ENCODE results near the gene DMXL1.
"Not testable (repeated sequence)": the region's sequence is repeated elsewhere in the genome, so short reads cannot be mapped to it uniquely, and the experiment has no call there.

DMXL1 gene

GRCh38 chr5:119122474-119122873, 51.6 kb downstream of the DMXL1 start:
- not testable (repeated sequence) for DNase-seq (ENCODE audit: low spot score)

DNA sequence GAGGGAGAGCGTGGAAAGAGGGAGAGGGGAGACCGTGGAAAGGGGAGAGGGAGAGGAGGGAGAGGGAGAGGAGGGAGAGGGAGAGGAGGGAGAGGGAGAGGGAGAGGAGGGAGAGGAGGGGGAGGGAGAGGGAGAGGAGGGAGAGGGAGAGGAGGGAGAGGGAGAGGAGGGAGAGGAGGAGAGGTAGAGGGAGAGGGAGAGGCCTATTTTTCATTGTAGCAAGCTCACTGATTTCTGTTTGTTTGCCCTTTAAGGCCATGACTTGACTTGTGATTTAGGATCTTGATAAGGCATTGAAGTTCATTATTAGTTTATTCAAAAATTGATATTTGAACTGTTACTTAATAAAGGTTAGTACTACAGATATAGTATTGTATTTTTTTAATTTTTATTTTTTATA, 52.4 kb downstream of the DMXL1 start:
- no peak for DNase-seq (ENCODE audit: low spot score)

DNA sequence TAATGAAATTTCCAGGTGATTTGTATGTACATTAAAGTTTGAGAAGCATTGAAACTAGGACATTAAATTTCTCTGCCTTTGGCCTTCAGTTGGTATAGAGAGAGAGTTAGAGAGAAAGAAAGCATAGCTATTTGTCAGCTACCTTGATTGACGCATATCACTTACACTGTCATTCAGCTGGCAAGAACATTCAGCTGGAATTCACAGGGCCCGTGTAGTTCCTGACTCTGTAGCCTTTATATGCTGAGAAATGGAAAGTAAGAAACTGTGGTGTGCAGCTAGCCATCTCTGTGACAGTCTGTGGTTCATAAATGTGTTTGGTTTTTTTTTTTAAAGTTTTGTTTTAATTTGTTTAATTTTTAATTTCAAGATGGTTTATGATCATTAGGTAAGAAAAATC, 58.9 kb downstream of the DMXL1 start:
- no peak for DNase-seq (ENCODE audit: low spot score)

DNA sequence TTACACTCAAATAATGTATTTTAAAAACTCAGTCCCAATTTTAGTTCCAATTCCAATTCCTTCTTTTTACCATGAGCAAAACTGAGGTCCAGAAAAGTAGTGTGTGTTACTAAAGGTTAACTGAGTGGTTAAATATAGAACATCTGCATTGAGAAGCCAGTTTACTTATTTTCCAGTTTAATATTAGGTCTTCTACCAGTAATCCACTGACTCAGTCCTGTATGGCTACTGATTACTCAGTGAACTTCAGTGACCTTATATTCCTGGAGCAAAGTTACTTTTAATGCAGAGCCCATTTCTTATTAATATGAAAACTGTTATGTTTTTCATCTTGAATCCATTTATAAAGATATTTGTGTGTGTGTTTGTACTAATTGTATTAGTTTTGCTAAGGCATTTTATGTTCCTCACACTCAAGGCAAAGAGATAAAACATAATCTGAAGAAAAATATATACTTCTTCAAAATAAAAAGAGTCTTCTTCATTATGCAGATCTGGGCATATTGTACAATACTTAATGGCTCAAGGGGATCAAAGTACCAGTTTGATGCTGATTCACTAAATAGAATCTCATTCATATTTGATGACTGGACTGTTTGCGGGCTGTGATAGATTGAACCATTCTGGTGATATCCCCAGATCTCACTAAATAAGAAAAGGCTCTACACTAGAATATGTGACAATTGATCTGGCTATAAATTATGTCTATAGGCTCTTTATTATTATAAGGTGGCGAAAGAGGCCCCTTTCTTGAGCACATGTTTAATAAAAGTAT, 60.8 kb downstream of the DMXL1 start:
- DNase-seq (ENCODE audit: low spot score), result no peak

- not testable (repeated sequence) for DNase-seq (ENCODE audit: low spot score)
These were observed 64.9 kb downstream of the DMXL1 start for GRCh38 chr5:119135743-119136142.

DNA sequence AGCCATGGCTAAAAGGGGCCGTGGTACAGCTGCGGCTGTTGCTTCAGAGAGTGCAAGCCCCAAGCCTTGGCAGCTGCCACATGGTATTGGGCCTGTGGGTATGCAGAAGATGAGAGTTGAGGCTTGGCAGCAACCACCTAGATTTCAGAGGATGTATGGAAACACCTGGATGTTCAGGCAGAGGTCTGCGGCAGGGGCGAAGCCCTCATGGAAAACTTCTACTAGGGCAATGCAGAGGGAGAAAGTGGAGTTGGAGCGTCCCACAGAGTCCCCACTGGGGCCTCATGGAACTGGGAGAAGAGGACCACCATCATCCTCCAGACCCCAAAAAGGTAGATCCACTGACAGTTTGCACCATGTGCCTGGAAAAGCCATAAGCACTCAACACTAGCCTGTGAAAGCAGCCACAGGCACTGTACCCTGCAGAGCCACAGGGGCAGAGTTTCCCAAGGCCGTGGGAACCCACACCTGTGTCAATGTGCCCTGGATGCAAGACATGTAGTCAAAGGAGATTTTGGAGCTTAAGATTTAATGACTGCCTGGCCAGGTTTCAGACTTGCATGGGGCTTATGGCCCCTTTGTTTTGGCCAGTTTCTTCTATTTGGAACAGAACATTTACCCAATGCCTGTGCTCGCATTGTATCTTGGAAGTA, 65.9 kb downstream of the DMXL1 start:
- no peak for DNase-seq (ENCODE audit: low spot score)

- DNase-seq (ENCODE audit: low spot score), result no peak
These were observed 82.7 kb downstream of the DMXL1 start for GRCh38 chr5:119153629-119154028.

GRCh38 chr5:119158144-119158543, 87.3 kb downstream of the DMXL1 start:
- no peak for DNase-seq (ENCODE audit: low spot score)

- DNase-seq (ENCODE audit: low spot score), result no peak
These were observed 90.5 kb downstream of the DMXL1 start for GRCh38 chr5:119161430-119161829.

- DNase-seq (ENCODE audit: low spot score), result no peak
These were observed 95.1 kb downstream of the DMXL1 start for GRCh38 chr5:119166026-119166425.

GRCh38 chr5:119168401-119168800, 97.5 kb downstream of the DMXL1 start:
- DNase-seq (ENCODE audit: low spot score), result no peak

DNA sequence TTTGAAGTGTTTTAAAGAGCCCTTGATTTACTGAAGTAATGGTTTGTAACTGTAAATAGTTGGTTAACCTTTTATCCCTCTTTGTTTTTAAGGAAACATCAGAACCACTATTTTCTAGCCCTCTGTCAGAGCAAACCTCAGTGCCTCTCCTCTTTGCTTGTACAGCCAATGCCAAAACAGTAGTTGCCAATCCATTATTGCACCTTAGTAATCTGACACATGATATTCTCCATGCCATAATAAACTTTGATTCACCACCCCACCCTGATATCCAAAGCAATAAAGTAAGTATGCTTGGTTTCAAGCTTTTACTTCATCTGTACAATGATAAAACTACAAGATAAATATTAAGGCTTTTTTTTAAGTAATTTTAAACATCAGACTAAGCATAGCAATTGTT, 100.8 kb downstream of the DMXL1 start:
- DNase-seq (ENCODE audit: low spot score), result no peak

GRCh38 chr5:119174578-119175163, 103.8 kb downstream of the DMXL1 start:
- no peak for DNase-seq (ENCODE audit: low spot score)

DNA sequence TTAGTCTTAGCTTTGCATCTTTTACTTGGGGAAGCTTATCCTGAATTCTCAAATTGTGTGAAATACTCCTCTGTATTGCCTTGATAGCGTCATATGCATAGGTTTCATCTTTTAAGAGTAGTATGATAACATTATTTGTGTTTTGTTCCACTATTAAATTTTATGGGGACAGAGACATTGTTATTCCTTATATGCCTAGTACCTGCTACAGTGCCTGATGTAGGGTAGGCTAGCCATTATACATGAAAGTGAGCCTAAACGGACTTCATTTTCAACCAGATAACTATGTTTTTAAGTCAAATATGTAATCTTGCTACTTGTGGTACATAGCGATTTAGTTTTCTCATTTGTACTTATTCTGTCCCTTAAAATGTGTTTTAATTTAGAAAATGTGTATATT, 105.9 kb downstream of the DMXL1 start:
- DNase-seq (ENCODE audit: low spot score), result no peak

DNA sequence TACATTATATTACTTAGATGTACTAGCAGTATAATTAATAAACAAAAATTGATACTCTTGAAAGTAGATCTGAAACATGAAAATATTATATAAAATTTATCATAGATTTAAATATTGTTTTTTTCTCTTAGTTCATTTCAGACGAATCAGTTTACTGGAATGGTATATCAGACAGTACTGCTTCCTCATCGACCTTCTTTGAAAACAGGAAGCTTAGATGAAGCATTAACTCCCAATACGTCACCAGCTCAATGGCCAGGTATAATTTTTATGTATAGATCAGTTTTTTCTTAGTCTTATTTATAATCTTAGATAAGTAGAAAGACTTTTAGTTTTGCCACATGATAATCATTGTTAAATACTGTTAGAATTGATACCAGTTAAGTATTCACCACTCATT, 106.3 kb downstream of the DMXL1 start:
- no peak for DNase-seq (ENCODE audit: low spot score)

GRCh38 chr5:119178435-119178834, 107.5 kb downstream of the DMXL1 start:
- DNase-seq (ENCODE audit: low spot score), result no peak

DNA sequence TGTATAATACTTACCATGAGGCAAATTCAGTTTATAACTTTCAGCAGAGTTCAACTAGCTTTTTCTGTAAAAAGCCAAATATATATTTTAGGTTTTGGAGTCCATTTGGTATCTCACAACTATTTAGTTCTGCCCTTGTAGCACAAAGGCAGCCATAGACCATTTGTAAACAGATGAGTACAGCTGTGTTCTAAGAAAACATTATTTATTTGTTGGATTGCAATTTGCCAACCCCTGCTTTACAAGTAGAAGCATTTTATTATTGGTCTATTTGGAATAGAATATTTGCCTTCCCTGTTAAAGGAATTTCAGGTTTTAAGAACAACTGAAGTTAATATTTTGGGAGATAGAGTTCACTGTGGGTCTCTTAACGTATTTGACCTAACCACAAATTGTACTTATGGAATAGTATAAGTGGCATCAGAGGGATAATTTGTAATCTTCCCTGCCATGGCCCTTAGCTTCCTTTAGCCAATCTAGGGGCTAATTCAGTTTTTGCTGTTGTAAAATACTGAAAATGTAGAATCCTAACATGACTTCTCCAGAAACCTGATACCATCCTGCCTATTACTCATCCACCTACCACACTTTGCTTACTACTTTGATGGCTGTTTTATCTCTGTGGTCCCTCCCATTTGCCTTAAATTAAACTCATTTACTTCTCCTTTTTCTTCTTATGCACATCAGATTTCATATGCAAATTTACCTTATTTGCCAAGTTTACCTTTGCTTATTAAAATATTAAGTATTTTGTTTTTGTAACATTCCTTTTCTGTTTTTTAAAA, 109.2 kb downstream of the DMXL1 start:
- no peak for DNase-seq (ENCODE audit: low spot score)

GRCh38 chr5:119185512-119185911, 114.6 kb downstream of the DMXL1 start:
- DNase-seq (ENCODE audit: low spot score), result not testable (repeated sequence)

- no peak for DNase-seq (ENCODE audit: low spot score)
These were observed 117.1 kb downstream of the DMXL1 start for GRCh38 chr5:119187776-119188529.

- DNase-seq (ENCODE audit: low spot score), result no peak
These were observed 119.7 kb downstream of the DMXL1 start for GRCh38 chr5:119190470-119191095.

DNA sequence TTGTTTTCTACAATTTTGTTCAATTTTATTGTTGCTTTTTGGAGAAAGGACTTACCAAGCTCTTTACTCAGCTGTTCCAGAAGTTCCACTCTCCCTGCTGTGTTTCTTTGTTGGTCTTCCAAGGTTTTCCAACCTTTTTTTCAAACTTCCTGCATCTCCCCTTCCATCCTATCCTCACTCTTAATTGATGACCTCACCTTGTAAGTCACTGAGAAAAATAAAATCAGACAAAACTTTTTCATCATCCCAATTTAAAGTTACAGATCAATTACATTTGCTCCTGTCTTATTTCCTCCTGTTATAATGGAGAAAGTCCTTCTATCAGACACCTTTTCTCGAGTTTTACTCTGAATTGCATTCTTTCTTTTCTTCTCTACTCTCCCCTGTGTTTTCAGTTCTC, 121.1 kb downstream of the DMXL1 start:
- DNase-seq (ENCODE audit: low spot score), result no peak
